Adrenal gland (tissue), 12 donors: ENCODE data around the gene NUTM1. TPM values are rescaled to one million over a fixed set of nuclear protein-coding genes. Genes with fewer than 3 reads are reported as not detected.

ENCODE experiments used
- DNase-seq, 7 donors: peaks; one replicate each; pipeline ENCODE4 v3.0.0-alpha.2; 2019 to 2020
- H3K27ac ChIP-seq, 5 donors: fragments of 200-600 bp; sonication (generic) in 4 of 5; 1 replicate in 3 of 5; 2 replicates in 2 of 5; pipeline versions ENCODE4 v1.5.1 to v1.8.0; 2016 to 2020; ENCODE audit warnings: mild to moderate bottlenecking in 1 of 5
- H3K27me3 ChIP-seq: fragments of 200-600 bp; 2 replicates; pipeline ENCODE4 v1.8.0; 2021
- H3K36me3 ChIP-seq, 2 donors: fragments of 200-600 bp; replicated peaks in 1 of 2; 1 replicate in 1 of 2; 2 replicates in 1 of 2; pipeline versions ENCODE4 v1.5.1 to v1.8.0; 2018 to 2022
- H3K4me1 ChIP-seq, 2 donors: fragments of 200-600 bp; replicated peaks in 1 of 2; 1 replicate in 1 of 2; 2 replicates in 1 of 2; pipeline versions ENCODE4 v1.5.1 to v1.8.0; 2018 to 2021
- H3K4me3 ChIP-seq, 4 donors: fragments of 200-600 bp; sonication (generic) in 3 of 4; one replicate each; pipeline ENCODE4 v1.5.1; 2016 to 2018
- H3K9me3 ChIP-seq, 3 donors: fragments of 200-600 bp; sonication (generic) in 1 of 3; replicated peaks in 1 of 3; 1 replicate in 2 of 3; 2 replicates in 1 of 3; pipeline versions ENCODE4 v1.5.1 to v1.8.0; 2016 to 2021
- POLR2A ChIP-seq, 2 donors: fragments of 450-650 bp; IDR thresholded peaks; one replicate each; pipeline ENCODE4 v1.6.1; 2017; ENCODE audit warnings: antibody characterized with exemption in 2 of 2, mild to moderate bottlenecking in 2 of 2, moderate library complexity in 1 of 2
- WGBS, 4 donors: extraction: QIAGEN DNeasy Blood & Tissue Kit in 2 of 4; methylation state at CpG; one replicate each; pipeline versions ENCODE4 v1.1.5 to v1.1.7; 2013 to 2017; 5-methylcytosine and 5-hydroxymethylcytosine counted together
- intact Hi-C, 2 donors: fragments of 100-400 bp; cut with DNase I; formaldehyde crosslinking; loops; one replicate each; pipeline versions ENCODE4 v1.14.1 to v1.15.0; 2022 to 2023
- polyA plus RNA-seq, 3 donors: library from polyadenylated mRNA; stranded (reverse); fragments of 200-250 nt in 2 of 3; fragments of 350-450 nt in 1 of 3; fragmentation: Illumina TruSeq in 1 of 3; extraction: RNeasy Lipid Tissue Mini Kit (QIAGEN cat#74804) in 1 of 3; gene quantifications; one replicate each; pipeline ENCODE4 v1.2.3, GENCODE V29; 2013 to 2014
- total RNA-seq, 9 donors: library from RNA; depleted of rRNA in 4 of 9; stranded (reverse); fragments of >200 nt in 4 of 9; fragments of 120-200 nt in 1 of 9; fragmentation: NEBNext Ultra II Directional in 1 of 9; extraction: Animal tissue kit (Norgen Biotek cat#: 25700) in 1 of 9; gene quantifications; one replicate each; pipeline versions ENCODE4 v1.1.0 to v1.2.4, GENCODE V29; 2013 to 2023
- TF ChIP-seq, protein P1 (sequence below), 6 experiments: fragments of 450-650 bp in 4 of 6; fragments of 200-600 bp in 2 of 6; sonication (generic) in 1 of 6; IDR thresholded peaks; 1 replicate in 5 of 6; 2 replicates in 1 of 6; pipeline versions ENCODE4 v1.5.1 to v1.8.0; 2016 to 2021; ENCODE audit warnings: antibody characterized with exemption in 6 of 6, mild to moderate bottlenecking in 2 of 6, moderate library complexity in 1 of 6
- donor health status: healthy with polysubstance abuse.
- donor health status: Bipolar disorder and iron deficiency.
- donor health status: DM: yes; HTN: yes; CAD: no.
- donor health status: DM: no; HTN: no; CAD: no.
- donor health status: DM: no; HTN: no; CAD: no.
- donor health status: DM: yes; HTN: yes; CAD: no.

The NUTM1 gene
- total and polyA plus RNA-seq, 12 donors = 0.05 to 0.22 TPM; not detected in 10

DNA sequence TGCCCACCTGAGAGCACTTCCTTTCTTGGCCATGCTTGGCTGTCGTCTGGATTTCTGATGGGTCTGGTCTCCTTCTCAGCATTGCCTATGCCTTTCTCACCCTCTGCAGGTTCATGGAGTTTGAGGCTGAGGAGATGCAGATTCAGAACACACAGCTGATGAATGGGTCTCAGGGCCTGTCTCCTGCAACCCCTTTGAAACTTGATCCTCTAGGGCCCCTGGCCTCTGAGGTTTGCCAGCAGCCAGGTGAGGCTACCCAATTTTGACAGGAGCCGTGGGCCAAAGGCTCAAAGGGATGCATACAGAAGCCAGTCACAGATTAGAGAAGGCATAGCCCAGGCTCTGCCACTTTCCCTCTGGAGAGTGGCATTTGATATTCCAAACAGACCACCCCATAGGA, 10.5 kb downstream of the NUTM1 start:
- no peak for DNase-seq
- WGBS, 4 donors = 64 to 91% (median 83%) methylated on average over 1 to 2 of the region's 2 CpGs
- no peaks in the 10 kb centered on the region for H3K27me3 ChIP-seq
- no peaks in the 10 kb centered on the region for H3K9me3 ChIP-seq
- no peak overlapping the region for H3K4me3 ChIP-seq
- no peak overlapping the region for H3K27ac ChIP-seq
- TF ChIP-seq, protein P1, sequence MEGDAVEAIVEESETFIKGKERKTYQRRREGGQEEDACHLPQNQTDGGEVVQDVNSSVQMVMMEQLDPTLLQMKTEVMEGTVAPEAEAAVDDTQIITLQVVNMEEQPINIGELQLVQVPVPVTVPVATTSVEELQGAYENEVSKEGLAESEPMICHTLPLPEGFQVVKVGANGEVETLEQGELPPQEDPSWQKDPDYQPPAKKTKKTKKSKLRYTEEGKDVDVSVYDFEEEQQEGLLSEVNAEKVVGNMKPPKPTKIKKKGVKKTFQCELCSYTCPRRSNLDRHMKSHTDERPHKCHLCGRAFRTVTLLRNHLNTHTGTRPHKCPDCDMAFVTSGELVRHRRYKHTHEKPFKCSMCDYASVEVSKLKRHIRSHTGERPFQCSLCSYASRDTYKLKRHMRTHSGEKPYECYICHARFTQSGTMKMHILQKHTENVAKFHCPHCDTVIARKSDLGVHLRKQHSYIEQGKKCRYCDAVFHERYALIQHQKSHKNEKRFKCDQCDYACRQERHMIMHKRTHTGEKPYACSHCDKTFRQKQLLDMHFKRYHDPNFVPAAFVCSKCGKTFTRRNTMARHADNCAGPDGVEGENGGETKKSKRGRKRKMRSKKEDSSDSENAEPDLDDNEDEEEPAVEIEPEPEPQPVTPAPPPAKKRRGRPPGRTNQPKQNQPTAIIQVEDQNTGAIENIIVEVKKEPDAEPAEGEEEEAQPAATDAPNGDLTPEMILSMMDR (IDR thresholded peaks at IDR 0.05) = no peak
- no peak for TF ChIP-seq POLR2A (IDR thresholded peaks at IDR 0.05)
- H3K4me1 ChIP-seq = no peaks in the 10 kb centered on the region
- peaks cover 0 to under 1% of the 10 kb centered on the region in 2 donors for H3K36me3 ChIP-seq
- intact Hi-C loops = no loop called here

DNA sequence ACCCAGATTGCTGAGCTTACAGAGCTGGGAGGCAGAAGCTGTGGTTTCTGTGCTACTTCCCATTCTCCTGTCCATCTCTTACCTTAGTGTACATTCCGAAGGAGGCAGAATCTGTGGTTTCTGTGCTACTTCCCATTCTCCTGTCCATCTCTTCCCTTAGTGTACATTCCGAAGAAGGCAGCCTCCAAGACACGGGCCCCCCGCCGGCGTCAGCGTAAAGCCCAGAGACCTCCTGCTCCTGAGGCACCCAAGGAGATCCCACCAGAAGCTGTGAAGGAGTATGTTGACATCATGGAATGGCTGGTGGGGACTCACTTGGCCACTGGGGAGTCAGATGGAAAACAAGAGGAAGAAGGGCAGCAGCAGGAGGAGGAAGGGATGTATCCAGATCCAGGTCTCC, 11.2 kb downstream of the NUTM1 start:
- 83 to 95% (median 92%) methylated on average over 6 to 7 of the region's 7 CpGs for WGBS, 4 donors
- Histone ChIP-seq H3K4me3 (no peak overlapping the region), H3K36me3 (peaks cover 0 to 4% of the 10 kb centered on the region in 2 donors), H3K4me1 (no peaks in the 10 kb centered on the region), H3K9me3 (no peaks in the 10 kb centered on the region), H3K27me3 (no peaks in the 10 kb centered on the region), H3K27ac (no peak overlapping the region)
- DNase-seq = no peak
- TF ChIP-seq, protein P1 (IDR thresholded peaks at IDR 0.05) = no peak
- TF ChIP-seq POLR2A (IDR thresholded peaks at IDR 0.05) = no peak
- intact Hi-C loops = no loop called here

- WGBS, 4 donors = 88 to 96% (median 89%) methylated on average over 9 of the region's 9 CpGs
- H3K4me3 ChIP-seq = no peak overlapping the region
- intact Hi-C loops = no loop called here
- DNase-seq = no peak
- H3K9me3 ChIP-seq = no peaks in the 10 kb centered on the region
- no peak overlapping the region for H3K27ac ChIP-seq
- TF ChIP-seq, protein P1 (IDR thresholded peaks at IDR 0.05) = no peak
- TF ChIP-seq POLR2A (IDR thresholded peaks at IDR 0.05) = no peak
- peaks cover 0 to 4% of the 10 kb centered on the region in 2 donors for H3K36me3 ChIP-seq
- H3K27me3 ChIP-seq = no peaks in the 10 kb centered on the region
- H3K4me1 ChIP-seq = no peaks in the 10 kb centered on the region
Observed at GRCh38 chr15:34355241-34355640, 12.1 kb downstream of the NUTM1 start.

DNA sequence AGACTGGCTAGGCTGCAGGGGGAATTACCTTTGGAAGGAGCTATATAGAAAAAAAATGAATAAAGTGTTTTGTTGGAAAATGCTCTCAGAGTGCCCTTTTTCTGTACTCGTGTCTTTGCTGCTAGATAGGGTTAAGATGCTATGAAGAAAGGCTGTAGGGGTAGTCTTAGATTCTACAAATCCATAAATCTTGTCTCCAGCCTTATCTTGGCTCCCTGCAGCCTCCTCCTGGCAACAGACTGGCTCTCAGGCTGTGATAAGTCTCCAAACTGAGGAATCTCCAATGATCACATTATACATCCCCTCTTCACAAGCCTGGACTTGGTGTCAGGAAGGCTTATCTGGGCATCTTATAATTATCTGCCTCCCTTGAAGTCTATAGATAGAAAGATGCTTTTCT, 14.5 kb downstream of the NUTM1 start:
- Histone ChIP-seq H3K27me3 (no peaks in the 10 kb centered on the region), H3K4me1 (no peaks in the 10 kb centered on the region), H3K36me3 (peaks cover 0 to 4% of the 10 kb centered on the region in 2 donors), H3K9me3 (no peaks in the 10 kb centered on the region), H3K27ac (no peak overlapping the region), H3K4me3 (no peak overlapping the region)
- 73 to 93% (median 86%) methylated on average over 1 of the region's 1 CpG for WGBS, 4 donors
- DNase-seq = peak in 1 of 7 donors; percentile 1
- no peak for TF ChIP-seq POLR2A (IDR thresholded peaks at IDR 0.05)
- TF ChIP-seq, protein P1 (IDR thresholded peaks at IDR 0.05) = no peak
- intact Hi-C loops = no loop called here
